Measurements from ENCODE around the gene GPR37. TPM values are rescaled to one million over a fixed set of nuclear protein-coding genes. Genes with fewer than 3 reads are reported as not detected.

The GPR37 gene
- total and polyA plus RNA-seq, 10 of the 15 experiments (the other 5 are each of a cell fraction or from before 2014, with no cell fraction given): 0.02 TPM; not detected in 9

DNA sequence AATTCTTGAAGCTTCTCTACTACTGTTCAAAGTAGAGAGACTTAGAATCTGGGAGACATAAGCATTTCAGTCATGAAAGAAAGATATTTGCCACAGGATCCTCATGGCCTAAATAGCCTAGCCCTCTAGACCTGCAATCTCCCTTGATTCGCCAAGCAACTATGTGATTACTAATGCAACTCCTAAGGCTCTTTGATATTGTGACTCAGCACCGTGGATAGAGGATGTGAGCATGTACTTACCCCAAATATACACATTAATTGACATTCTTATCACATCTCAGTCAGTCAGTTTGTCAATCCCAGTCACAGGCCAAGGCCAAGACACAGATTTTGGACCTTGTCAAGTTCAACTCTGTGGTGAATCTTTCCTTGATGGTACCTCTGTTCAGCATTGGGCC lies 42.6 kb downstream of the GPR37 start:
- ChIA-PET SMC1A (ENCODE audit: uncharacterized antibody, unreplicated experiment) (interaction anchor here (0.6 kb wide), 1 partner anchor 1128 kb away, joined by 3 read pairs; no protein-coding TSS in a partner anchor), RAD21 (ENCODE audit: unreplicated experiment) (no interaction called here), POLR2A (no interaction called here), CTCF (no interaction called here)
- no peak overlapping the region for H2AFZ ChIP-seq (ENCODE audit: control insufficient read depth, low read depth, low read length)
- H3K9me3 ChIP-seq (replicated peaks; ENCODE audit: control insufficient read depth, insufficient read depth, low read length): no peaks in the 10 kb centered on the region
- TF ChIP-seq FOXK2 (IDR thresholded peaks at IDR 0.05): no peak
- no peak for TF ChIP-seq LARP7 (IDR thresholded peaks at IDR 0.05)
- TF ChIP-seq SMARCA5 (IDR thresholded peaks at IDR 0.05): no peak
- TF ChIP-seq EED (IDR thresholded peaks at IDR 0.05; ENCODE audit: low read depth): no peak
- no peak for TF ChIP-seq TCF12 (IDR thresholded peaks at IDR 0.05; ENCODE audit: low read depth, low read length)
- TF ChIP-seq SUZ12 (IDR thresholded peaks at IDR 0.05; ENCODE audit: unreplicated experiment): no peak
- TF ChIP-seq TBL1XR1 (IDR thresholded peaks at IDR 0.05; ENCODE audit: low read depth, low read length): no peak
- no peak for TF ChIP-seq HSF1 (IDR thresholded peaks at IDR 0.05; ENCODE audit: low read depth, low read length)
- no peak for TF ChIP-seq RUNX3 (IDR thresholded peaks at IDR 0.05; ENCODE audit: low read length)
- TF ChIP-seq MTA2 (IDR thresholded peaks at IDR 0.05; ENCODE audit: low read depth): no peak
- TF ChIP-seq MYB (IDR thresholded peaks at IDR 0.05; ENCODE audit: borderline replicate concordance, low read depth, low read length): no peak
- TF ChIP-seq HDAC6 (IDR thresholded peaks at IDR 0.05; ENCODE audit: unreplicated experiment): no peak
- TF ChIP-seq HDGF (IDR thresholded peaks at IDR 0.05): no peak
- no peak for TF ChIP-seq ZNF622 (IDR thresholded peaks at IDR 0.05)
- BruUV-seq (replicated peaks): no TSS peak
- no peaks in the 10 kb centered on the region for H3K4me1 ChIP-seq (ENCODE audit: control insufficient read depth, insufficient read depth, low read length)
- H3K36me3 ChIP-seq (ENCODE audit: control insufficient read depth in 2 of 2, insufficient read depth in 2 of 2, low read length in 1 of 2): no peaks in the 10 kb centered on the region
- no peaks in the 10 kb centered on the region for H3K79me2 ChIP-seq (ENCODE audit: control insufficient read depth, insufficient read depth, low read length)
- H3K27ac ChIP-seq (ENCODE audit: control insufficient read depth, insufficient read depth): no peak overlapping the region
- H3K9ac ChIP-seq (ENCODE audit: control insufficient read depth, insufficient read depth, low read length): no peak overlapping the region
- in situ Hi-C loops (cut with MboI) (no loop called here), intact Hi-C loops (cut with micrococcal nuclease; ENCODE audit: unreplicated experiment) (no loop called here)
- no peaks in the 10 kb centered on the region for H3K27me3 ChIP-seq (replicated peaks in 1 of 2; ENCODE audit: control insufficient read depth in 2 of 2, insufficient read depth in 2 of 2, low read length in 1 of 2)
- H3K4me3 ChIP-seq: no peak overlapping the region
- FAIRE-seq (no peak), ATAC-seq (no peak), DNase-seq (ENCODE audit: low read depth, low spot score) (no peak)
- H3K4me2 ChIP-seq (ENCODE audit: control insufficient read depth, insufficient read depth): no peak overlapping the region
- no peaks in the 10 kb centered on the region for H4K20me1 ChIP-seq (ENCODE audit: control insufficient read depth, insufficient read depth)
- 8% methylated on average over 2 of the region's 2 CpGs for WGBS (ENCODE audit: insufficient coverage, insufficient replicate concordance, low lambda C conversion rate, missing lambda C conversion rate)

All from GM12878 (cell line).